GM12875 (cell line): ENCODE data around the gene VWA8.
"Not testable (repeated sequence)": the region's sequence is repeated elsewhere in the genome, so short reads cannot be mapped to it uniquely, and the experiment has no call there.

Source experiments
- H3K4me3 ChIP-seq: one replicate; pipeline ENCODE4 v1.5.1; 2011; ENCODE audit warnings: low read depth, low read length, control low read depth
- CTCF ChIP-seq: IDR thresholded peaks from 2 replicates; pipeline ENCODE4 v1.5.1; 2011; ENCODE audit warnings: low read depth, mild to moderate bottlenecking, control low read depth, inconsistent platforms, low read length, moderate library complexity, borderline replicate concordance; ENCODE audit not compliant: insufficient read depth

The VWA8 gene

GRCh38 chr13:41639237-41639904 lies 321.5 kb downstream of the VWA8 start:
- no peak for TF ChIP-seq CTCF
- H3K4me3 ChIP-seq: no peak overlapping the region

- H3K4me3 ChIP-seq: no peak overlapping the region
- TF ChIP-seq CTCF: no peak
These were observed 323.3 kb downstream of the VWA8 start for GRCh38 chr13:41637586-41637985.

DNA sequence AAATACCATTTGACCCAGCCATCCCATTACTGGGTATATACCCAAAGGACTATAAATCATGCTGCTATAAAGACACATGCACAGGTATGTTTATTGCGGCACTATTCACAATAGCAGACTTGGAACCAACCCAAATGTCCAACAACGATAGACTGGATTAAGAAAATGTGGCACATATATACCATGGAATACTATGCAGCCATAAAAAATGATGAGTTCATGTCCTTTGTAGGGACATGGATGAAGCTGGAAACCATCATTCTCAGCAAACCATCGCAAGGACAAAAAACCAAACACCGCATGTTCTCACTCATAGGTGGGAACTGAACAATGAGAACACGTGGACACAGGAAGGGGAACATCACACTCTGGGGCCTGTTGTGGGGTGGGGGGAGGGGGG lies 323.9 kb downstream of the VWA8 start:
- H3K4me3 ChIP-seq: not testable (repeated sequence)

GRCh38 chr13:41636590-41636989 lies 324.3 kb downstream of the VWA8 start:
- H3K4me3 ChIP-seq: not testable (repeated sequence)

- H3K4me3 ChIP-seq: no peak overlapping the region
- TF ChIP-seq CTCF: no peak
These were observed 326.5 kb downstream of the VWA8 start for GRCh38 chr13:41634407-41634806.

- no peak for TF ChIP-seq CTCF
- no peak overlapping the region for H3K4me3 ChIP-seq
These were observed 327.1 kb downstream of the VWA8 start for GRCh38 chr13:41633776-41634175.

- no peak for TF ChIP-seq CTCF
- H3K4me3 ChIP-seq: no peak overlapping the region
These were observed 329.5 kb downstream of the VWA8 start for GRCh38 chr13:41631296-41631965.

GRCh38 chr13:41627425-41627824 lies 333.5 kb downstream of the VWA8 start:
- no peak for TF ChIP-seq CTCF
- H3K4me3 ChIP-seq: no peak overlapping the region
